Upper lobe of left lung (tissue), 6 donors: ENCODE results near the gene RAD50. TPM values are rescaled to one million over a fixed set of nuclear protein-coding genes. Genes with fewer than 3 reads are reported as not detected.
A peak's percentile ranks its signal among the peaks of the same experiment; 100 is the strongest.

Experiments used
- ATAC-seq, 2 donors: fragments of 200-7000 bp; cut with Tn5 transposase; one replicate each; pipeline ENCODE4 v1.9.1; 2022; ENCODE audit warnings: mild to moderate bottlenecking in 2 of 2, moderate library complexity in 2 of 2; ENCODE audit not compliant: low FRiP score in 2 of 2
- DNase-seq, 2 donors: peaks; one replicate each; pipeline ENCODE4 v3.0.0-alpha.2; 2019 to 2020
- H3K27ac ChIP-seq, 4 donors: fragments of 200-600 bp; sonication (generic); one replicate each; pipeline ENCODE4 v1.5.1; 2016 to 2019
- H3K27me3 ChIP-seq, 4 donors: fragments of 200-600 bp; sonication (generic); one replicate each; pipeline ENCODE4 v1.5.1; 2017 to 2019
- H3K36me3 ChIP-seq, 4 donors: fragments of 200-600 bp; sonication (generic); one replicate each; pipeline ENCODE4 v1.5.1; 2016 to 2019
- H3K4me1 ChIP-seq, 4 donors: fragments of 200-600 bp; sonication (generic); one replicate each; pipeline ENCODE4 v1.5.1; 2018 to 2019
- H3K4me3 ChIP-seq, 4 donors: fragments of 200-600 bp; sonication (generic); one replicate each; pipeline ENCODE4 v1.5.1; 2017 to 2019; ENCODE audit warnings: mild to moderate bottlenecking in 2 of 4, moderate library complexity in 1 of 4
- H3K9me3 ChIP-seq, 4 donors: fragments of 200-600 bp; sonication (generic); one replicate each; pipeline ENCODE4 v1.5.1; 2018 to 2019
- CTCF ChIP-seq, 6 experiments: fragments of 450-650 bp in 4 of 6; fragments of 200-600 bp in 2 of 6; sonication (generic) in 2 of 6; IDR thresholded peaks; one replicate each; pipeline ENCODE4 v1.5.1; 2016 to 2019; ENCODE audit warnings: antibody characterized with exemption in 6 of 6
- EP300 ChIP-seq, 4 donors: sonication (generic); formaldehyde crosslinking; IDR thresholded peaks; one replicate each; pipeline ENCODE4 v1.5.1; 2017; ENCODE audit warnings: antibody characterized with exemption in 4 of 4, control low read depth in 2 of 4
- POLR2A ChIP-seq, 4 donors: fragments of 450-650 bp; IDR thresholded peaks; one replicate each; pipeline ENCODE4 v1.5.1; 2016 to 2017; ENCODE audit warnings: antibody characterized with exemption in 4 of 4, mild to moderate bottlenecking in 2 of 4
- POLR2AphosphoS5 ChIP-seq, 2 donors: sonication (generic); formaldehyde crosslinking; IDR thresholded peaks; one replicate each; pipeline ENCODE4 v1.5.1; 2017; ENCODE audit warnings: antibody characterized with exemption in 2 of 2
- WGBS, 2 donors: methylation state at CpG; one replicate each; pipeline ENCODE4 v1.1.5; 2017 to 2018; 5-methylcytosine and 5-hydroxymethylcytosine counted together
- total RNA-seq, 6 donors: library from RNA; depleted of rRNA in 4 of 6; stranded (reverse); fragments of >200 nt in 4 of 6; gene quantifications; one replicate each; pipeline versions ENCODE4 v1.1.0 to v1.2.1, GENCODE V29; 2016 to 2021
- donor health status: DM: no; HTN: no; CAD: no; lungs with moderate emphysema.
- donor health status: DM: no; HTN: yes; CAD: no; lungs with severe emphysema.

The RAD50 gene
- total RNA-seq, 6 donors from 2014 or later, result 26.2 to 105 (median 33.3) TPM

- Histone ChIP-seq H3K36me3 (no peaks in the 10 kb centered on the region), H3K27ac (no peak overlapping the region), H3K9me3 (peaks cover 0 to under 1% (median 0%) of the 10 kb centered on the region in 4 donors), H3K27me3 (peaks cover 0 to 17% (median 7%) of the 10 kb centered on the region in 4 donors), H3K4me1 (peaks cover 11 to 17% (median 12%) of the 10 kb centered on the region in 4 donors), H3K4me3 (no peak overlapping the region)
- no peak for TF ChIP-seq EP300 (IDR thresholded peaks at IDR 0.05)
- no peak for TF ChIP-seq POLR2A (IDR thresholded peaks at IDR 0.05)
- TF ChIP-seq CTCF (IDR thresholded peaks at IDR 0.05), result no peak
- TF ChIP-seq POLR2AphosphoS5 (IDR thresholded peaks at IDR 0.05), result no peak
- ATAC-seq (no peak), DNase-seq (no peak)
- WGBS, 2 donors, result 39 to 45% methylated on average over 7 of the region's 7 CpGs
Measured at GRCh38 chr5:132653716-132654115, 96.9 kb downstream of the RAD50 start.

GRCh38 chr5:132655821-132656773 is 99.3 kb downstream of the RAD50 start:
- H3K27me3 ChIP-seq, result peaks cover 0 to 17% (median 7%) of the 10 kb centered on the region in 4 donors

GRCh38 chr5:132656774-132657355 is 100.1 kb downstream of the RAD50 start:
- no peaks in the 10 kb centered on the region for H3K36me3 ChIP-seq
- H3K4me1 ChIP-seq, result peaks cover 11 to 17% (median 12%) of the 10 kb centered on the region in 4 donors
- H3K9me3 ChIP-seq, result no peaks in the 10 kb centered on the region
- ATAC-seq (no peak), DNase-seq (no peak)
- WGBS, 2 donors, result 48 to 76% methylated on average over 11 to 12 of the region's 12 CpGs
- H3K27ac ChIP-seq, result no peak overlapping the region
- H3K4me3 ChIP-seq, result peak overlapping the region in 3 of 4 donors; percentile 34 to 48 (median 47)
- peaks cover 0 to 17% (median 7%) of the 10 kb centered on the region in 4 donors for H3K27me3 ChIP-seq
- TF ChIP-seq CTCF (IDR thresholded peaks at IDR 0.05) (no peak), POLR2AphosphoS5 (IDR thresholded peaks at IDR 0.05) (no peak), POLR2A (IDR thresholded peaks at IDR 0.05) (no peak), EP300 (IDR thresholded peaks at IDR 0.05) (no peak)

More at GRCh38 chr5:132655821-132656773, 99.3 kb downstream of the RAD50 start:
- ATAC-seq (peak in 1 of 2 donors; percentile 59), DNase-seq (peak in 1 of 2 donors; percentile 88)
- peaks cover 11 to 17% (median 12%) of the 10 kb centered on the region in 4 donors for H3K4me1 ChIP-seq
- no peaks in the 10 kb centered on the region for H3K36me3 ChIP-seq
- TF ChIP-seq POLR2AphosphoS5 (IDR thresholded peaks at IDR 0.05), result no peak
- TF ChIP-seq POLR2A (IDR thresholded peaks at IDR 0.05), result no peak
- no peak for TF ChIP-seq EP300 (IDR thresholded peaks at IDR 0.05)
- no peak for TF ChIP-seq CTCF (IDR thresholded peaks at IDR 0.05)
- peak overlapping the region in 3 of 4 donors; percentile 34 to 48 (median 47) for H3K4me3 ChIP-seq
- no peaks in the 10 kb centered on the region for H3K9me3 ChIP-seq
- no peak overlapping the region for H3K27ac ChIP-seq
- WGBS, 2 donors, result 20 to 80% methylated on average over 1 to 35 of the region's 92 CpGs

GRCh38 chr5:132657676-132658380 is 101.1 kb downstream of the RAD50 start, which contains the start of gene IL13:
IL13 (plus strand) TSS chr5:132658173; CDS start chr5:132658187, 14 bp downstream.
- Histone ChIP-seq H3K27me3 (peaks cover 0 to 17% (median 7%) of the 10 kb centered on the region in 4 donors), H3K9me3 (no peaks in the 10 kb centered on the region), H3K4me1 (peaks cover 11 to 17% (median 12%) of the 10 kb centered on the region in 4 donors), H3K4me3 (no peak within 1 kb of the TSS), H3K27ac (no peak within 1 kb of the TSS), H3K36me3 (no peaks in the 10 kb centered on the region)
- ATAC-seq (no peak), DNase-seq (no peak)
- WGBS, 2 donors, result 88 to 93% methylated on average over 10 to 11 of the region's 12 CpGs
- no peak for TF ChIP-seq POLR2AphosphoS5 (IDR thresholded peaks at IDR 0.05)
- TF ChIP-seq CTCF (IDR thresholded peaks at IDR 0.05), result no peak
- TF ChIP-seq EP300 (IDR thresholded peaks at IDR 0.05), result no peak
- no peak for TF ChIP-seq POLR2A (IDR thresholded peaks at IDR 0.05)
